H9 (cell line): ENCODE data around the gene KRT6B. TPM values are rescaled to one million over a fixed set of nuclear protein-coding genes. Genes with fewer than 3 reads are reported as not detected.

Experiments used
- DNase-seq: peaks from one replicate; pipeline ENCODE4 v3.0.0-alpha.2; 2017
- H2AFZ ChIP-seq: one replicate; pipeline ENCODE4 v1.6.1; 2013; ENCODE audit warnings: mild to moderate bottlenecking, low read length, control low read depth, moderate library complexity
- H2AK5ac ChIP-seq: 2 replicates; pipeline ENCODE4 v1.6.1; 2013; ENCODE audit warnings: low read length, control low read depth, mixed read lengths; ENCODE audit not compliant: insufficient read length
- H2BK120ac ChIP-seq: one replicate; pipeline ENCODE4 v1.6.1; 2013; ENCODE audit warnings: low read depth, mild to moderate bottlenecking, low read length, control low read depth, inconsistent platforms; ENCODE audit not compliant: poor library complexity, severe bottlenecking
- H2BK12ac ChIP-seq: 2 replicates; pipeline ENCODE4 v1.6.1; 2013; ENCODE audit warnings: low read length, control low read depth, mixed read lengths, low read depth; ENCODE audit not compliant: insufficient read length
- H2BK15ac ChIP-seq: 2 replicates; pipeline ENCODE4 v1.6.1; 2013; ENCODE audit warnings: low read depth, low read length, control low read depth
- H2BK20ac ChIP-seq: one replicate; pipeline ENCODE4 v1.6.1; 2013; ENCODE audit warnings: low read depth, mild to moderate bottlenecking, low read length, control low read depth, inconsistent platforms; ENCODE audit not compliant: poor library complexity, severe bottlenecking
- H2BK5ac ChIP-seq: 2 replicates; pipeline ENCODE4 v1.6.1; 2013; ENCODE audit warnings: low read length, control low read depth, mixed read lengths; ENCODE audit not compliant: insufficient read length
- H3K14ac ChIP-seq: 2 replicates; pipeline ENCODE4 v1.6.1; 2013; ENCODE audit warnings: low read length, control low read depth; ENCODE audit not compliant: insufficient read depth
- H3K18ac ChIP-seq: 2 replicates; pipeline ENCODE4 v1.6.1; 2013; ENCODE audit warnings: low read depth, mild to moderate bottlenecking, mixed read lengths, low read length, control low read depth; ENCODE audit not compliant: insufficient read length
- H3K23ac ChIP-seq: 2 replicates; pipeline ENCODE4 v1.6.1; 2013; ENCODE audit warnings: low read length, control low read depth, mixed read lengths, low read depth; ENCODE audit not compliant: insufficient read length
- H3K23me2 ChIP-seq: 2 replicates; pipeline ENCODE4 v1.6.1; 2013; ENCODE audit warnings: low read depth, mild to moderate bottlenecking, mixed read lengths, low read length, control low read depth; ENCODE audit not compliant: insufficient read length, poor library complexity, severe bottlenecking
- H3K27ac ChIP-seq: 2 replicates; pipeline ENCODE4 v1.5.1; 2013; ENCODE audit warnings: low read length, control low read depth, mixed read lengths, low read depth; ENCODE audit not compliant: insufficient read length
- H3K27me3 ChIP-seq: 2 replicates; pipeline ENCODE4 v1.6.1; 2013; ENCODE audit warnings: low read length, control low read depth, inconsistent platforms; ENCODE audit not compliant: insufficient read depth
- H3K4ac ChIP-seq: 2 replicates; pipeline ENCODE4 v1.6.1; 2013; ENCODE audit warnings: low read depth, mild to moderate bottlenecking, control low read depth, inconsistent platforms, low read length, moderate library complexity
- H3K4me1 ChIP-seq: 2 replicates; pipeline ENCODE4 v1.6.1; 2013; ENCODE audit warnings: low read length, control low read depth, inconsistent platforms; ENCODE audit not compliant: insufficient read depth
- H3K4me2 ChIP-seq: 2 replicates; pipeline ENCODE4 v1.6.1; 2013; ENCODE audit warnings: low read length, control low read depth, mixed read lengths; ENCODE audit not compliant: insufficient read length, insufficient read depth
- H3K56ac ChIP-seq: 2 replicates; pipeline ENCODE4 v1.6.1; 2013; ENCODE audit warnings: low read depth, mild to moderate bottlenecking, mixed read lengths, low read length, control low read depth; ENCODE audit not compliant: insufficient read length
- H3K79me1 ChIP-seq: 2 replicates; pipeline ENCODE4 v1.6.1; 2013; ENCODE audit warnings: low read depth, mild to moderate bottlenecking, moderate library complexity, low read length, control low read depth, inconsistent platforms; ENCODE audit not compliant: insufficient read depth, poor library complexity, severe bottlenecking
- H3K79me2 ChIP-seq: 2 replicates; pipeline ENCODE4 v1.6.1; 2013; ENCODE audit warnings: low read length, control low read depth, inconsistent platforms; ENCODE audit not compliant: insufficient read depth
- H3K9ac ChIP-seq: 2 replicates; pipeline ENCODE4 v1.6.1; 2013; ENCODE audit warnings: low read length, control low read depth, mixed read lengths; ENCODE audit not compliant: insufficient read length; ENCODE audit errors: extremely low read depth
- H3K9me3 ChIP-seq: one replicate; pipeline ENCODE4 v1.6.1; 2013; ENCODE audit warnings: low read depth, low read length, inconsistent platforms; ENCODE audit not compliant: control insufficient read depth
- H3T11ph ChIP-seq: one replicate; pipeline ENCODE4 v1.6.1; 2013; ENCODE audit warnings: mild to moderate bottlenecking, low read length, control low read depth, inconsistent platforms
- H4K20me1 ChIP-seq: one replicate; pipeline ENCODE4 v1.6.1; 2013; ENCODE audit not compliant: control insufficient read depth, insufficient read length, insufficient read depth
- H4K5ac ChIP-seq: 2 replicates; pipeline ENCODE4 v1.6.1; 2013; ENCODE audit warnings: low read depth, mild to moderate bottlenecking, mixed read lengths, low read length, control low read depth; ENCODE audit not compliant: insufficient read length
- H4K8ac ChIP-seq: replicated peaks from 2 replicates; pipeline ENCODE4 v1.6.1; 2013; ENCODE audit warnings: low read length, control low read depth, mixed read lengths, low read depth; ENCODE audit not compliant: insufficient read length
- H4K91ac ChIP-seq: 2 replicates; pipeline ENCODE4 v1.6.1; 2013; ENCODE audit warnings: low read depth, mild to moderate bottlenecking, moderate library complexity, mixed read lengths, low read length, control low read depth; ENCODE audit not compliant: insufficient read length
- H3K27ac Mint-ChIP-seq, 3 experiments: 2 replicates in 2 of 3; 3 replicates in 1 of 3; pipeline ENCODE4 v1.8.0; 2020 to 2021; ENCODE audit warnings: mixed read lengths in 3 of 3, mild to moderate bottlenecking in 1 of 3, moderate library complexity in 1 of 3
- H3K27me3 Mint-ChIP-seq: 2 replicates; pipeline ENCODE4 v1.8.0; 2021; ENCODE audit warnings: low read depth, mild to moderate bottlenecking, moderate library complexity, mixed read lengths
- H3K36me3 Mint-ChIP-seq, 3 experiments: 2 replicates in 2 of 3; 3 replicates in 1 of 3; pipeline ENCODE4 v1.8.0; 2020 to 2021; ENCODE audit warnings: low read depth in 3 of 3, mixed read lengths in 3 of 3; ENCODE audit not compliant: insufficient read depth in 1 of 3
- H3K4me1 Mint-ChIP-seq, 2 experiments: 2 replicates each; pipeline ENCODE4 v1.8.0; 2020; ENCODE audit warnings: mixed read lengths in 2 of 2
- H3K4me3 Mint-ChIP-seq, 2 experiments: 2 replicates in 1 of 2; 3 replicates in 1 of 2; pipeline ENCODE4 v1.8.0; 2020 to 2021; ENCODE audit warnings: mild to moderate bottlenecking in 2 of 2, mixed read lengths in 2 of 2, moderate library complexity in 1 of 2
- H3K9me3 Mint-ChIP-seq, 2 experiments: 2 replicates in 1 of 2; 3 replicates in 1 of 2; pipeline ENCODE4 v1.8.0; 2020; ENCODE audit warnings: mild to moderate bottlenecking in 2 of 2, mixed read lengths in 2 of 2, moderate library complexity in 1 of 2
- CTCF ChIP-seq: fragments of 200-600 bp; sonication (generic); conservative IDR thresholded peaks from 3 replicates; pipeline ENCODE4 v1.8.0; 2021; ENCODE audit warnings: antibody characterized with exemption, mild to moderate bottlenecking
- WGBS: extraction: QIAGEN DNeasy Blood & Tissue Kit; methylation state at CpG from one replicate; pipeline ENCODE4 v1.1.7; 2013; ENCODE audit warnings: missing lambda C conversion rate, low lambda C conversion rate, mixed read lengths; ENCODE audit not compliant: insufficient read length; ENCODE audit errors: extremely low coverage; 5-methylcytosine and 5-hydroxymethylcytosine counted together
- total RNA-seq: library from RNA; stranded (reverse); gene quantifications from 2 replicates; pipeline ENCODE4 v1.2.1, GENCODE V29; 2021

The KRT6B gene
- total RNA-seq, 1 experiment from 2014 or later = not detected

GRCh38 chr12:52498946-52499345 is 47.0 kb upstream of the KRT6B start:
- no peak overlapping the region for H3K4me3 Mint-ChIP-seq
- Histone ChIP-seq H4K5ac (no peak overlapping the region), H3K79me1 (no peaks in the 10 kb centered on the region), H3K4me2 (no peak overlapping the region), H2AK5ac (no peak overlapping the region), H4K91ac (no peak overlapping the region), H3K4ac (no peak overlapping the region), H3K27me3 (no peaks in the 10 kb centered on the region), H2BK20ac (no peak overlapping the region), H3K4me1 (peaks cover 6% of the 10 kb centered on the region; the same call in 1 of the 2 replicates), H3K9me3 (no peaks in the 10 kb centered on the region), H3K14ac (no peak overlapping the region), H3K79me2 (no peaks in the 10 kb centered on the region), H2BK120ac (no peak overlapping the region), H3K56ac (no peak overlapping the region), H4K20me1 (no peaks in the 10 kb centered on the region), H3K18ac (no peak overlapping the region), H4K8ac (no peak overlapping the region), H3K27ac (no peak overlapping the region), H3T11ph (no peak overlapping the region), H2BK5ac (no peak overlapping the region), H3K23me2 (no peaks in the 10 kb centered on the region), H2AFZ (no peak overlapping the region), H2BK12ac (no peak overlapping the region), H3K23ac (no peak overlapping the region), H3K9ac (no peak overlapping the region), H2BK15ac (no peak overlapping the region)
- H3K9me3 Mint-ChIP-seq = 0 out of 5 replicates have a peak, but pooled peaks cover 0 to 3% of the 10 kb centered on the region in 2 experiments
- no peaks in the 10 kb centered on the region; a peak in 1 of 7 replicates for H3K36me3 Mint-ChIP-seq
- peaks cover 4% of the 10 kb centered on the region for H3K27me3 Mint-ChIP-seq
- H3K27ac Mint-ChIP-seq = no peak overlapping the region
- H3K4me1 Mint-ChIP-seq = peaks cover 28 to 37% of the 10 kb centered on the region in 2 experiments
- no peak for TF ChIP-seq CTCF
- no peak for DNase-seq
- WGBS = no CpG with 5 or more reads among the region's 1 CpG
